MM.1S (cell line): ENCODE measurements around the gene UNC5C.

Experiments
- DNase-seq: peaks from one replicate; pipeline ENCODE4 v3.0.0-alpha.2; 2015
- H2AFZ ChIP-seq: fragments of 300-600 bp; sonication (generic); 2 replicates; pipeline ENCODE4 v1.6.0; 2016; ENCODE audit warnings: antibody characterized with exemption, low read length
- H3F3A ChIP-seq: fragments of 300-600 bp; sonication (generic); 2 replicates; pipeline ENCODE4 v1.6.1; 2016; ENCODE audit warnings: mild to moderate bottlenecking, antibody characterized with exemption, low read length, moderate library complexity, mixed read lengths; ENCODE audit not compliant: insufficient read depth
- H3K27ac ChIP-seq: fragments of 300-600 bp; sonication (generic); 2 replicates; pipeline ENCODE4 v1.5.1; 2016; ENCODE audit warnings: mild to moderate bottlenecking, low read length
- H3K27me3 ChIP-seq: fragments of 300-600 bp; sonication (generic); replicated peaks from 2 replicates; pipeline ENCODE4 v1.6.0; 2016; ENCODE audit warnings: low read length; ENCODE audit not compliant: insufficient read depth
- H3K36me3 ChIP-seq: fragments of 300-600 bp; sonication (generic); replicated peaks from 2 replicates; pipeline ENCODE4 v1.6.1; 2016; ENCODE audit warnings: mild to moderate bottlenecking, low read length, mixed read lengths; ENCODE audit not compliant: insufficient read depth
- H3K4me1 ChIP-seq: fragments of 300-600 bp; sonication (generic); 2 replicates; pipeline ENCODE4 v1.6.1; 2016; ENCODE audit warnings: low read length, mixed read lengths
- H3K4me2 ChIP-seq: fragments of 300-600 bp; sonication (generic); 2 replicates; pipeline ENCODE4 v1.6.0; 2016; ENCODE audit warnings: low read depth, low read length
- H3K4me3 ChIP-seq: fragments of 300-600 bp; sonication (generic); 2 replicates; pipeline ENCODE4 v1.5.1; 2016; ENCODE audit warnings: low read length, mixed read lengths
- H3K79me2 ChIP-seq: fragments of 300-600 bp; sonication (generic); 2 replicates; pipeline ENCODE4 v1.6.1; 2016; ENCODE audit warnings: mixed run types, low read length, mixed read lengths
- H3K9ac ChIP-seq: fragments of 300-600 bp; sonication (generic); 2 replicates; pipeline ENCODE4 v1.6.1; 2016; ENCODE audit warnings: low read length, mixed read lengths
- H3K9me2 ChIP-seq: fragments of 300-600 bp; sonication (generic); replicated peaks from 2 replicates; pipeline ENCODE4 v1.6.1; 2016; ENCODE audit warnings: mild to moderate bottlenecking, low read length, mixed read lengths; ENCODE audit not compliant: insufficient read depth
- H3K9me3 ChIP-seq: fragments of 300-600 bp; sonication (generic); replicated peaks from 2 replicates; pipeline ENCODE4 v1.6.1; 2016; ENCODE audit warnings: mild to moderate bottlenecking, low read length, mixed read lengths; ENCODE audit not compliant: insufficient read depth
- H4K20me1 ChIP-seq: fragments of 300-600 bp; sonication (generic); 2 replicates; pipeline ENCODE4 v1.6.1; 2016; ENCODE audit warnings: mild to moderate bottlenecking, low read length, moderate library complexity, mixed read lengths; ENCODE audit not compliant: insufficient read depth
- EZH2 ChIP-seq: fragments of 300-600 bp; sonication (generic); optimal IDR thresholded peaks from 2 replicates; pipeline ENCODE3; 2017; ENCODE audit warnings: low read depth, mild to moderate bottlenecking, antibody characterized with exemption, low read length, mixed read lengths
- EZH2phosphoT487 ChIP-seq: fragments of 300-600 bp; sonication (generic); IDR thresholded peaks from 2 replicates; pipeline ENCODE4 v1.6.1; 2018; ENCODE audit warnings: antibody characterized with exemption, low read length
- TF ChIP-seq, protein P1 (sequence below): fragments of 300-600 bp; sonication (generic); IDR thresholded peaks from 2 replicates; pipeline ENCODE4 v1.5.1; 2016; ENCODE audit warnings: antibody characterized with exemption, low read length, mixed read lengths

UNC5C gene

DNA sequence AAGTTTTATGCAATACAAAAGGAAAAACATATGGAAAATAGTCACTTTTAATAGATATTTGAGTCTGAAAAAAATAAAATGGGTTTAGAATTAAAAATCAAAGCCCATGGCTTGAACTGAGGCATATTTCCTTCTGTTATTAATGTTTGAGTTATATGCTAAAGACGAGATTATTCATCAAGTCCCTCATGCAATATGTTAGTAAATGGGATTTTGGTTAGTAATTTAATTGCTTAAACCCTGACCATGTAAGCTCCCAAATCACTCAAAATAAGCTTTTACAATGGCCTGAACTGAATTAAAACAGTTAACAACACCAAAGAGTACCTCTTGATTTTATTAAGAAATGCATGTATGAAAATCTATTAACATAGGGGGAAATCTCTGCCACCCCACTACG lies 12.1 kb downstream of the UNC5C start:
- H3K9me3 ChIP-seq: no peaks in the 10 kb centered on the region
- H3K4me2 ChIP-seq: no peak overlapping the region
- no peak overlapping the region for H3K27ac ChIP-seq
- H3K9me2 ChIP-seq: no peaks in the 10 kb centered on the region
- TF ChIP-seq EZH2phosphoT487: no peak
- H3K9ac ChIP-seq: no peak overlapping the region
- no peaks in the 10 kb centered on the region for H3F3A ChIP-seq
- H4K20me1 ChIP-seq: no peaks in the 10 kb centered on the region
- H3K36me3 ChIP-seq: no peaks in the 10 kb centered on the region
- H3K79me2 ChIP-seq: no peaks in the 10 kb centered on the region
- H3K4me3 ChIP-seq: no peak overlapping the region
- H2AFZ ChIP-seq: no peak overlapping the region
- no peaks in the 10 kb centered on the region for H3K27me3 ChIP-seq
- H3K4me1 ChIP-seq: no peaks in the 10 kb centered on the region
- no peak for DNase-seq

DNA sequence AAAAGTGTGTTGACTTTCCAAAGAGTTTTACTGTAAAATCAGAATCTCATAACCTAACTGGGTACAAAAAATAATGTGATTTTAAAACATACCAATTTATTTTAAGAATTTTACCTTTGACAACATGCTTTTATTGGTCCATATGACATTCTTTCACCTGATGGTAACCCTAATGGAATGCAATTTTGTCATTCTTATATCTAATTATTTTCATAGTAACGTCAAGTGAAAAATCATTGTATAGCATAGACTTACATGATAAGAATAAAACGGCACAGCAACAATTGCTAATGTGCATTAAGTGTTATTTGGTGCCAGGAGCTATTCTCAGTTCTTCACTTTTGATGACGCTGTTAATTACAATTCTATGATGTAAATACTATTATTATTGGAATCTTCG lies 13.6 kb downstream of the UNC5C start:
- no peaks in the 10 kb centered on the region for H3K27me3 ChIP-seq
- TF ChIP-seq, protein P1, sequence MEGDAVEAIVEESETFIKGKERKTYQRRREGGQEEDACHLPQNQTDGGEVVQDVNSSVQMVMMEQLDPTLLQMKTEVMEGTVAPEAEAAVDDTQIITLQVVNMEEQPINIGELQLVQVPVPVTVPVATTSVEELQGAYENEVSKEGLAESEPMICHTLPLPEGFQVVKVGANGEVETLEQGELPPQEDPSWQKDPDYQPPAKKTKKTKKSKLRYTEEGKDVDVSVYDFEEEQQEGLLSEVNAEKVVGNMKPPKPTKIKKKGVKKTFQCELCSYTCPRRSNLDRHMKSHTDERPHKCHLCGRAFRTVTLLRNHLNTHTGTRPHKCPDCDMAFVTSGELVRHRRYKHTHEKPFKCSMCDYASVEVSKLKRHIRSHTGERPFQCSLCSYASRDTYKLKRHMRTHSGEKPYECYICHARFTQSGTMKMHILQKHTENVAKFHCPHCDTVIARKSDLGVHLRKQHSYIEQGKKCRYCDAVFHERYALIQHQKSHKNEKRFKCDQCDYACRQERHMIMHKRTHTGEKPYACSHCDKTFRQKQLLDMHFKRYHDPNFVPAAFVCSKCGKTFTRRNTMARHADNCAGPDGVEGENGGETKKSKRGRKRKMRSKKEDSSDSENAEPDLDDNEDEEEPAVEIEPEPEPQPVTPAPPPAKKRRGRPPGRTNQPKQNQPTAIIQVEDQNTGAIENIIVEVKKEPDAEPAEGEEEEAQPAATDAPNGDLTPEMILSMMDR: no peak
- TF ChIP-seq EZH2 (no peak), EZH2phosphoT487 (no peak)
- H3K9me2 ChIP-seq: no peaks in the 10 kb centered on the region
- H3K4me1 ChIP-seq: no peaks in the 10 kb centered on the region
- no peak overlapping the region for H3K27ac ChIP-seq
- no peak overlapping the region for H3K4me2 ChIP-seq
- H3K36me3 ChIP-seq: no peaks in the 10 kb centered on the region
- H3K9me3 ChIP-seq: no peaks in the 10 kb centered on the region
- no peaks in the 10 kb centered on the region for H4K20me1 ChIP-seq
- H3F3A ChIP-seq: no peaks in the 10 kb centered on the region
- no peak overlapping the region for H2AFZ ChIP-seq
- no peak overlapping the region for H3K4me3 ChIP-seq
- no peaks in the 10 kb centered on the region for H3K79me2 ChIP-seq
- H3K9ac ChIP-seq: no peak overlapping the region
- no peak for DNase-seq

DNA sequence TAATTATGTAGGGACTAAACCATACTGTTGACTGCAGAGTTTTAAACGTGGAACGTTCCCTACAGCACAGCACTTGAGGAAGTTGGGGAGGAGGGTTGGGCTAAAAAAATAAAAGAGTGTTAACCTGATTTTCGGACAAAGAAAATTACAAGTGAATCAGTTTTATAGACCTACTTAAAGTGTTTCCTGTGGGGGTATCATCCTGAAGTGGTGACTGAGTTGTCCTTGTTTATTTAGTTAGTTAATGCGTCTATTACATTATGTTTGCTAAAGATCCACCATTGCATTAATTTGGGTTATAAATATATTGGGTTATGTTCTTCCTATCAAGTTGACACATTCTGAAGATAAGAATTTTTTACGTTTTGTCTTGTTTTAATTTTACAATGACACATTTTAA lies 14.7 kb downstream of the UNC5C start:
- Histone ChIP-seq H3F3A (no peaks in the 10 kb centered on the region), H3K36me3 (no peaks in the 10 kb centered on the region), H3K4me1 (no peaks in the 10 kb centered on the region), H2AFZ (no peak overlapping the region), H3K27me3 (no peaks in the 10 kb centered on the region), H3K9ac (no peak overlapping the region), H3K79me2 (no peaks in the 10 kb centered on the region), H3K27ac (no peak overlapping the region), H3K9me2 (no peaks in the 10 kb centered on the region), H3K4me3 (no peak overlapping the region), H4K20me1 (no peaks in the 10 kb centered on the region), H3K9me3 (no peaks in the 10 kb centered on the region), H3K4me2 (no peak overlapping the region)
- no peak for DNase-seq
- no peak for TF ChIP-seq EZH2
- TF ChIP-seq, protein P1: no peak
- TF ChIP-seq EZH2phosphoT487: no peak

DNA sequence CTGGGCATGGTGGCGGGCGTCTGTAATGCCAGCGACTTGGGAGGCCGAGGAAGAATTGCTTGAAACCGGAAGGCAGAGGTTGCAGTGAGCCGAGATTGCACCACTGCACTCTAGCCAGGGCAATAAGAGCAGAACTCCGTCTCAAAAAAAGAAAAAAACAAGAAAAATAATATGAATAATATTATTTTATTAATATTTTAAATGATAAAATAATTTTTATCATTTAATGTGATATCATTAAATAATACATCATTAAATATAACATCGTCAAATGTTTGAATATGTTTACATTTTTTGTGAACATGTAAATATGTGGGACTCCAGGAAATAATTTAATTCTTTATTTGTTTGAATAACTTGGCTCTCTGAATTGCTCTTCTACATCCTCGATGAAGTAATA lies 15.5 kb downstream of the UNC5C start:
- Histone ChIP-seq H3K27ac (no peak overlapping the region), H3K36me3 (no peaks in the 10 kb centered on the region), H3K4me1 (no peaks in the 10 kb centered on the region), H3K4me3 (no peak overlapping the region), H4K20me1 (no peaks in the 10 kb centered on the region), H3F3A (no peaks in the 10 kb centered on the region), H3K9me3 (no peaks in the 10 kb centered on the region), H3K4me2 (no peak overlapping the region), H3K79me2 (no peaks in the 10 kb centered on the region), H3K27me3 (no peaks in the 10 kb centered on the region), H3K9me2 (no peaks in the 10 kb centered on the region), H2AFZ (no peak overlapping the region), H3K9ac (no peak overlapping the region)
- TF ChIP-seq EZH2phosphoT487: no peak
- TF ChIP-seq, protein P1: no peak
- TF ChIP-seq EZH2: no peak
- no peak for DNase-seq
